Thyroid gland (tissue), 4 donors: ENCODE data around the gene RGS19. TPM values are rescaled to one million over a fixed set of nuclear protein-coding genes. Genes with fewer than 3 reads are reported as not detected.

Source experiments
- DNase-seq, 2 donors: peaks; one replicate each; pipeline ENCODE4 v3.0.0-alpha.2; 2019
- H3K27ac ChIP-seq, 3 donors: fragments of 200-600 bp; sonication (generic); 1 replicate in 2 of 3; 2 replicates in 1 of 3; pipeline ENCODE4 v1.5.1; 2016 to 2019; ENCODE audit warnings: mild to moderate bottlenecking in 1 of 3, moderate library complexity in 1 of 3
- H3K27me3 ChIP-seq: fragments of 200-600 bp; sonication (generic); one replicate; pipeline ENCODE4 v1.5.1; 2019
- H3K36me3 ChIP-seq, 2 donors: fragments of 200-600 bp; sonication (generic); one replicate each; pipeline ENCODE4 v1.5.1; 2016 to 2019
- H3K4me1 ChIP-seq, 2 donors: fragments of 200-600 bp; sonication (generic); one replicate each; pipeline ENCODE4 v1.5.1; 2017 to 2019
- H3K4me3 ChIP-seq, 3 donors: fragments of 200-600 bp; sonication (generic); replicated peaks in 1 of 3; 1 replicate in 2 of 3; 2 replicates in 1 of 3; pipeline ENCODE4 v1.5.1; 2016; ENCODE audit warnings: mild to moderate bottlenecking in 1 of 3
- H3K9me3 ChIP-seq: fragments of 200-600 bp; sonication (generic); one replicate; pipeline ENCODE4 v1.5.1; 2017
- CTCF ChIP-seq, 6 experiments: fragments of 200-600 bp in 3 of 6; fragments of 450-650 bp in 3 of 6; sonication (generic) in 3 of 6; IDR thresholded peaks; one replicate each; pipeline ENCODE4 v1.5.1; 2016 to 2019; ENCODE audit warnings: antibody characterized with exemption in 6 of 6, mild to moderate bottlenecking in 2 of 6, inconsistent platforms in 1 of 6, moderate library complexity in 1 of 6
- POLR2A ChIP-seq, 2 donors: fragments of 450-650 bp; IDR thresholded peaks; one replicate each; pipeline ENCODE4 v1.6.1; 2017; ENCODE audit warnings: antibody characterized with exemption in 2 of 2, mild to moderate bottlenecking in 2 of 2, moderate library complexity in 1 of 2
- WGBS, 2 donors: methylation state at CpG; one replicate each; pipeline ENCODE4 v1.1.5; 2017; 5-methylcytosine and 5-hydroxymethylcytosine counted together
- intact Hi-C: fragments of 100-400 bp; cut with DNase I; formaldehyde crosslinking; loops from one replicate; pipeline ENCODE4 v1.15.1; 2023
- total RNA-seq, 4 donors: library from RNA; depleted of rRNA; stranded (reverse); fragments of >200 nt; gene quantifications; one replicate each; pipeline ENCODE4 v1.2.3, GENCODE V29; 2016

The RGS19 gene
- total RNA-seq, 4 donors from 2014 or later: 10.5 to 17.2 (median 13.4) TPM

- 93 to 97% methylated on average over 7 to 17 of the region's 28 CpGs for WGBS, 2 donors
- H3K9me3 ChIP-seq: no peaks in the 10 kb centered on the region
- no peak overlapping the region for H3K27ac ChIP-seq
- peaks cover 11 to 16% of the 10 kb centered on the region in 2 donors for H3K4me1 ChIP-seq
- H3K27me3 ChIP-seq: no peaks in the 10 kb centered on the region
- no peak for TF ChIP-seq CTCF (IDR thresholded peaks at IDR 0.05)
- no peak for TF ChIP-seq POLR2A (IDR thresholded peaks at IDR 0.05)
- intact Hi-C loops: no loop called here
- DNase-seq: no peak
- peaks cover 0 to 10% of the 10 kb centered on the region in 2 donors for H3K36me3 ChIP-seq
- H3K4me3 ChIP-seq: no peak overlapping the region
Observed at GRCh38 chr20:64074184-64074789, 5.0 kb downstream of the RGS19 start.

- H3K36me3 ChIP-seq: peaks cover 0 to 10% of the 10 kb centered on the region in 2 donors
- H3K27me3 ChIP-seq: no peaks in the 10 kb centered on the region
- intact Hi-C loops: no loop called here
- 92 to 93% methylated on average over 17 to 36 of the region's 37 CpGs for WGBS, 2 donors
- no peak for TF ChIP-seq POLR2A (IDR thresholded peaks at IDR 0.05)
- no peak for TF ChIP-seq CTCF (IDR thresholded peaks at IDR 0.05)
- H3K27ac ChIP-seq: no peak overlapping the region
- H3K9me3 ChIP-seq: no peaks in the 10 kb centered on the region
- peaks cover 4 to 9% of the 10 kb centered on the region in 2 donors for H3K4me1 ChIP-seq
- no peak overlapping the region for H3K4me3 ChIP-seq
- no peak for DNase-seq
Observed at GRCh38 chr20:64073476-64074183, 5.7 kb downstream of the RGS19 start.

- 82 to 84% methylated on average over 6 to 11 of the region's 14 CpGs for WGBS, 2 donors
- intact Hi-C loops: no loop called here
- Histone ChIP-seq H3K4me3 (no peak overlapping the region), H3K27ac (no peak overlapping the region), H3K36me3 (peaks cover 0 to 10% of the 10 kb centered on the region in 2 donors), H3K9me3 (no peaks in the 10 kb centered on the region), H3K27me3 (no peaks in the 10 kb centered on the region), H3K4me1 (no peaks in the 10 kb centered on the region)
- DNase-seq: no peak
- TF ChIP-seq POLR2A (IDR thresholded peaks at IDR 0.05) (no peak), CTCF (IDR thresholded peaks at IDR 0.05) (no peak)
Observed at GRCh38 chr20:64072498-64073063, 6.7 kb downstream of the RGS19 start.

- Histone ChIP-seq H3K4me1 (no peaks in the 10 kb centered on the region), H3K27ac (no peak overlapping the region), H3K4me3 (no peak overlapping the region), H3K36me3 (peaks cover 0 to 10% of the 10 kb centered on the region in 2 donors), H3K27me3 (no peaks in the 10 kb centered on the region), H3K9me3 (no peaks in the 10 kb centered on the region)
- intact Hi-C loops: no loop called here
- WGBS, 2 donors: 81 to 93% methylated on average over 16 to 29 of the region's 30 CpGs
- no peak for DNase-seq
- TF ChIP-seq CTCF (IDR thresholded peaks at IDR 0.05) (no peak), POLR2A (IDR thresholded peaks at IDR 0.05) (no peak)
Observed at GRCh38 chr20:64071341-64072332, 7.7 kb downstream of the RGS19 start.
